Thoracic aorta (tissue), 2 donors: ENCODE results near the gene MAD1L1. TPM values are rescaled to one million over a fixed set of nuclear protein-coding genes. Genes with fewer than 3 reads are reported as not detected.

Source experiments
- ATAC-seq: fragments of 150-250 bp; one replicate; pipeline ENCODE4 v1.8.0; 2017; ENCODE audit warnings: low read depth; ENCODE audit not compliant: insufficient number of reproducible peaks, low FRiP score
- DNase-seq: peaks from one replicate; pipeline ENCODE4 v3.0.0-alpha.2; 2020; ENCODE audit warnings: low spot score
- H3K27ac ChIP-seq, 2 donors: fragments of 200-600 bp; sonication (generic); 1 replicate in 1 of 2; 2 replicates in 1 of 2; pipeline ENCODE4 v1.5.1; 2016; ENCODE audit warnings: mild to moderate bottlenecking in 2 of 2, moderate library complexity in 2 of 2
- H3K27me3 ChIP-seq: fragments of 200-600 bp; sonication (generic); replicated peaks from 2 replicates; pipeline ENCODE4 v1.6.0; 2016; ENCODE audit warnings: mild to moderate bottlenecking; ENCODE audit not compliant: insufficient read depth
- H3K36me3 ChIP-seq: fragments of 200-600 bp; sonication (generic); one replicate; pipeline ENCODE4 v1.5.1; 2016
- H3K4me1 ChIP-seq, 2 donors: fragments of 200-600 bp; sonication (generic); 1 replicate in 1 of 2; 2 replicates in 1 of 2; pipeline versions ENCODE4 v1.5.1 to v1.6.0; 2016; ENCODE audit warnings: low read depth in 2 of 2, mild to moderate bottlenecking in 1 of 2; ENCODE audit not compliant: control insufficient read depth in 1 of 2
- H3K4me3 ChIP-seq: fragments of 200-600 bp; sonication (generic); 2 replicates; pipeline ENCODE4 v1.5.1; 2016; ENCODE audit warnings: mild to moderate bottlenecking
- H3K9me3 ChIP-seq: fragments of 200-600 bp; sonication (generic); 2 replicates; pipeline ENCODE4 v1.5.1; 2016
- CTCF ChIP-seq: fragments of 200-600 bp; sonication (generic); IDR thresholded peaks from one replicate; pipeline ENCODE4 v1.5.1; 2019; ENCODE audit warnings: antibody characterized with exemption
- total RNA-seq, 2 donors: library from RNA; depleted of rRNA; stranded (reverse); fragments of >200 nt; gene quantifications; one replicate each; pipeline versions ENCODE4 v1.1.0 to v1.2.3, GENCODE V29; 2016

The MAD1L1 gene
- total RNA-seq, 2 donors from 2014 or later, result 27.4 to 41.3 TPM

GRCh38 chr7:1928645-1929348 is 303.9 kb downstream of the MAD1L1 start:
- Histone ChIP-seq H3K27me3 (no peaks in the 10 kb centered on the region), H3K9me3 (no peaks in the 10 kb centered on the region), H3K4me1 (no peaks in the 10 kb centered on the region), H3K4me3 (no peak overlapping the region), H3K27ac (no peak overlapping the region), H3K36me3 (no peaks in the 10 kb centered on the region)
- no peak for TF ChIP-seq CTCF
- ATAC-seq (no peak), DNase-seq (no peak)

- Histone ChIP-seq H3K4me3 (no peak overlapping the region), H3K27ac (no peak overlapping the region), H3K36me3 (no peaks in the 10 kb centered on the region), H3K4me1 (no peaks in the 10 kb centered on the region), H3K27me3 (no peaks in the 10 kb centered on the region), H3K9me3 (no peaks in the 10 kb centered on the region)
- DNase-seq, result no peak
- no peak for ATAC-seq
- no peak for TF ChIP-seq CTCF
Measured at GRCh38 chr7:1927937-1928644, 304.7 kb downstream of the MAD1L1 start.

- no peak for ATAC-seq
Measured at GRCh38 chr7:1926908-1927306, 305.8 kb downstream of the MAD1L1 start.

GRCh38 chr7:1925973-1926907 is 306.5 kb downstream of the MAD1L1 start:
- Histone ChIP-seq H3K27ac (no peak overlapping the region), H3K4me3 (no peak overlapping the region), H3K9me3 (no peaks in the 10 kb centered on the region), H3K27me3 (no peaks in the 10 kb centered on the region), H3K4me1 (no peaks in the 10 kb centered on the region), H3K36me3 (no peaks in the 10 kb centered on the region)
- ATAC-seq (no peak), DNase-seq (no peak)
- TF ChIP-seq CTCF, result no peak

More at GRCh38 chr7:1926908-1927306, 305.8 kb downstream of the MAD1L1 start:
- no peak overlapping the region for H3K4me3 ChIP-seq
- H3K4me1 ChIP-seq, result no peaks in the 10 kb centered on the region
- H3K9me3 ChIP-seq, result no peaks in the 10 kb centered on the region
- H3K27ac ChIP-seq, result no peak overlapping the region
- no peak for TF ChIP-seq CTCF
- DNase-seq, result no peak
- no peaks in the 10 kb centered on the region for H3K36me3 ChIP-seq
- H3K27me3 ChIP-seq, result no peaks in the 10 kb centered on the region

- Histone ChIP-seq H3K4me3 (no peak overlapping the region), H3K27ac (no peak overlapping the region), H3K36me3 (no peaks in the 10 kb centered on the region), H3K27me3 (no peaks in the 10 kb centered on the region), H3K9me3 (no peaks in the 10 kb centered on the region), H3K4me1 (no peaks in the 10 kb centered on the region)
- DNase-seq (no peak), ATAC-seq (no peak)
- no peak for TF ChIP-seq CTCF
Measured at GRCh38 chr7:1925349-1925748, 307.4 kb downstream of the MAD1L1 start.
